GM12878 (cell line): ENCODE measurements around the gene AIG1. TPM values are rescaled to one million over a fixed set of nuclear protein-coding genes. Genes with fewer than 3 reads are reported as not detected.
A peak's percentile ranks its signal among the peaks of the same experiment; 100 is the strongest.

Experiments
- ATAC-seq: fragments of 200-7000 bp; cut with Tn5 transposase; 3 replicates; pipeline ENCODE4 v1.9.1; 2020; ENCODE audit warnings: mild to moderate bottlenecking, moderate library complexity
- BruUV-seq: library from RNA; stranded (reverse); fragments of 400-500 nt; replicated peaks from 2 replicates; lab custom pipeline; 2021; lab: Mats Ljungman, UMichigan
- CTCF ChIA-PET: fragments of 300-600 bp; sonication (Branson Sonifier 250); formaldehyde crosslinking; extraction: SDS; loops from one replicate; lab custom pipeline; 2021; ENCODE audit warnings: inconsistent platforms; lab: Yijun Ruan, JAX
- POLR2A ChIA-PET: fragments of 350-600 bp; formaldehyde crosslinking; extraction: SDS; loops from one replicate; lab custom pipeline; 2021; ENCODE audit warnings: inconsistent platforms; lab: Charles Lee
- RAD21 ChIA-PET: fragments of 300-600 bp; sonication (Branson Sonifier 250); formaldehyde crosslinking; loops from one replicate; lab custom pipeline; 2023; ENCODE audit warnings: antibody characterized with exemption; ENCODE audit not compliant: unreplicated experiment; lab: Charles Lee
- SMC1A ChIA-PET: fragments of 300-600 bp; sonication (Branson Sonifier 250); formaldehyde crosslinking; loops from one replicate; lab custom pipeline; 2023; ENCODE audit not compliant: unreplicated experiment, uncharacterized antibody; lab: Charles Lee
- DNase-seq: peaks from one replicate; pipeline ENCODE4 v3.0.0-alpha.2; 2011; ENCODE audit warnings: low read depth, low spot score
- FAIRE-seq: peaks from 3 replicates; lab custom pipeline; 2011; peaks lifted over from hg19 to GRCh38; lab: Jason Lieb, UNC
- H2AFZ ChIP-seq: 2 replicates; pipeline ENCODE4 v1.6.0; 2011; ENCODE audit warnings: low read depth, low read length, control low read depth; ENCODE audit not compliant: control insufficient read depth
- H3K27ac ChIP-seq: 2 replicates; pipeline ENCODE4 v1.5.1; 2011; ENCODE audit warnings: control low read depth; ENCODE audit not compliant: control insufficient read depth, insufficient read depth
- H3K27me3 ChIP-seq, 2 experiments: replicated peaks in 1 of 2; 2 replicates each; pipeline versions ENCODE4 v1.6.0 to v1.6.1; 2011; ENCODE audit warnings: low read length in 1 of 2; ENCODE audit not compliant: control insufficient read depth in 2 of 2, insufficient read depth in 2 of 2
- H3K36me3 ChIP-seq, 2 experiments: 2 replicates each; pipeline ENCODE4 v1.5.1; 2011; ENCODE audit warnings: low read length in 1 of 2; ENCODE audit not compliant: control insufficient read depth in 2 of 2, insufficient read depth in 2 of 2
- H3K4me1 ChIP-seq: 2 replicates; pipeline ENCODE4 v1.6.1; 2011; ENCODE audit warnings: mild to moderate bottlenecking, low read length, moderate library complexity, mixed read lengths; ENCODE audit not compliant: control insufficient read depth, insufficient read depth
- H3K4me2 ChIP-seq: 2 replicates; pipeline ENCODE4 v1.6.0; 2011; ENCODE audit warnings: control low read depth; ENCODE audit not compliant: control insufficient read depth, insufficient read depth
- H3K4me3 ChIP-seq: fragments of 200-600 bp; sonication (generic); 2 replicates; pipeline ENCODE4 v1.5.1; 2016
- H3K79me2 ChIP-seq: 2 replicates; pipeline ENCODE4 v1.6.0; 2011; ENCODE audit warnings: low read length; ENCODE audit not compliant: control insufficient read depth, insufficient read depth
- H3K9ac ChIP-seq: 2 replicates; pipeline ENCODE4 v1.8.0; 2011; ENCODE audit warnings: low read length, control low read depth, mixed read lengths; ENCODE audit not compliant: control insufficient read depth, insufficient read depth
- H3K9me3 ChIP-seq: replicated peaks from 3 replicates; pipeline ENCODE4 v1.5.1; 2011; ENCODE audit warnings: mild to moderate bottlenecking, low read length; ENCODE audit not compliant: control insufficient read depth, insufficient read depth
- H4K20me1 ChIP-seq: 2 replicates; pipeline ENCODE4 v1.6.0; 2011; ENCODE audit not compliant: control insufficient read depth, insufficient read depth
- ASH2L ChIP-seq: fragments of 300-600, 200-600 bp; sonication (generic); IDR thresholded peaks from 2 replicates; pipeline ENCODE4 v1.6.1; 2017; ENCODE audit warnings: low read depth, mild to moderate bottlenecking, borderline replicate concordance
- ATF2 ChIP-seq: IDR thresholded peaks from 2 replicates; pipeline ENCODE4 v1.6.1; 2012; ENCODE audit warnings: low read length, inconsistent platforms
- CBX5 ChIP-seq: sonication (generic); IDR thresholded peaks from 2 replicates; pipeline ENCODE4 v1.6.1; 2016; ENCODE audit warnings: low read depth, moderate library complexity, mild to moderate bottlenecking, inconsistent platforms
- CEBPB ChIP-seq, 2 experiments: fragments of 150-350 bp in 1 of 2; IDR thresholded peaks; 2 replicates each; pipeline ENCODE4 v1.6.1; 2012 to 2014; ENCODE audit warnings: low read depth in 2 of 2, low read length in 2 of 2, borderline replicate concordance in 1 of 2, inconsistent platforms in 1 of 2
- CHD4 ChIP-seq: fragments of 200-600 bp; sonication (generic); IDR thresholded peaks from 2 replicates; pipeline ENCODE4 v1.6.1; 2016; ENCODE audit warnings: mild to moderate bottlenecking
- E2F4 ChIP-seq: IDR thresholded peaks from 2 replicates; pipeline ENCODE4 v1.6.1; 2012; ENCODE audit warnings: low read depth, low read length, improper control_type of control experiment
- EED ChIP-seq: sonication (generic); IDR thresholded peaks from 2 replicates; pipeline ENCODE4 v1.6.1; 2016; ENCODE audit warnings: antibody characterized with exemption, low read depth
- FOXM1 ChIP-seq: IDR thresholded peaks from 2 replicates; pipeline ENCODE4 v1.6.1; 2012; ENCODE audit warnings: low read depth, mild to moderate bottlenecking, inconsistent platforms, low read length, moderate library complexity
- JUNB ChIP-seq: IDR thresholded peaks from 2 replicates; pipeline ENCODE4 v1.6.1; 2016; ENCODE audit warnings: antibody characterized with exemption, mild to moderate bottlenecking
- MEF2A ChIP-seq: IDR thresholded peaks from 2 replicates; pipeline ENCODE4 v1.6.1; 2011; ENCODE audit warnings: low read depth, mild to moderate bottlenecking, low read length, moderate library complexity; ENCODE audit not compliant: insufficient read depth
- NFIC ChIP-seq: IDR thresholded peaks from 2 replicates; pipeline ENCODE4 v1.6.1; 2012; ENCODE audit warnings: low read depth, mild to moderate bottlenecking, inconsistent platforms, low read length, moderate library complexity
- NKRF ChIP-seq: fragments of 450-650 bp; conservative IDR thresholded peaks from 2 replicates; pipeline ENCODE4 v1.6.1; 2017; ENCODE audit warnings: mild to moderate bottlenecking, moderate library complexity
- NR2F1 ChIP-seq: fragments of 450-650 bp; conservative IDR thresholded peaks from 2 replicates; pipeline ENCODE4 v1.6.1; 2017; ENCODE audit warnings: mild to moderate bottlenecking
- YBX1 ChIP-seq: fragments of 450-650 bp; IDR thresholded peaks from 2 replicates; pipeline ENCODE4 v1.6.1; 2016; ENCODE audit warnings: antibody characterized with exemption
- YY1 ChIP-seq: IDR thresholded peaks from 2 replicates; pipeline ENCODE4 v1.6.1; 2011; ENCODE audit warnings: low read depth, mild to moderate bottlenecking, low read length
- ZSCAN29 ChIP-seq: fragments of 450-650 bp; IDR thresholded peaks from 2 replicates; pipeline ENCODE4 v1.6.1; 2017; ENCODE audit warnings: mild to moderate bottlenecking, moderate library complexity
- WGBS: methylation state at CpG from one replicate; pipeline ENCODE4 v1.1.6; 2016; ENCODE audit warnings: low lambda C conversion rate; ENCODE audit not compliant: insufficient replicate concordance, insufficient coverage; ENCODE audit errors: missing lambda C conversion rate; 5-methylcytosine and 5-hydroxymethylcytosine counted together
- in situ Hi-C: fragments of 300-500 bp; cut with MboI; formaldehyde crosslinking; loops from 9 replicates; pipeline ENCODE4 v1.14.3; 2018; ENCODE audit warnings: mixed read lengths
- intact Hi-C: fragments of 100-400 bp; cut with micrococcal nuclease; formaldehyde crosslinking; loops from one replicate; pipeline ENCODE4 v1.14.2; 2022; ENCODE audit not compliant: unreplicated experiment
- polyA plus RNA-seq, 11 experiments: library from polyadenylated mRNA; depleted of rRNA in 4 of 11; unstranded in 6 of 11; stranded (reverse) in 5 of 11; fragments of >200 nt; fragmentation: Nextera tagmentation in 4 of 11; fragmentation: Illumina TruSeq in 1 of 11; extraction: Ambion mirVana in 4 of 11; extraction: Trizol in 1 of 11; gene quantifications; 1 replicate in 1 of 11; 2 replicates in 10 of 11; pipeline versions ENCODE4 v1.2.1 to v1.2.3, GENCODE V29; 2011 to 2016; ENCODE audit warnings: inconsistent platforms in 2 of 11, missing spikeins in 2 of 11, low read depth in 1 of 11
- total RNA-seq, 4 experiments: library from RNA; depleted of rRNA in 3 of 4; stranded (reverse); fragments of >200 nt in 3 of 4; fragmentation: Illumina TruSeq in 1 of 4; extraction: Trizol in 1 of 4; gene quantifications; 2 replicates each; pipeline versions ENCODE4 v1.2.1 to v1.2.3, GENCODE V29; 2013 to 2021

AIG1 gene
- total and polyA plus RNA-seq, 10 of the 15 experiments (the other 5 are each of a cell fraction or from before 2014, with no cell fraction given) = 27.0 to 74.5 (median 36.4) TPM

- TF ChIP-seq CHD4 = no peak
- TF ChIP-seq E2F4 = no peak
- TF ChIP-seq MEF2A = no peak
These were observed 313.3 kb downstream of the AIG1 start (continued) for GRCh38 chr6:143374014-143374413.

- H3K27ac ChIP-seq = peak overlapping the region; percentile 26
- no peak overlapping the region for H3K9ac ChIP-seq
- H3K4me2 ChIP-seq = 0 out of 2 replicates have a peak overlapping the region, but pooled peaks have one; percentile 28
- in situ Hi-C loops (no loop called here), intact Hi-C loops (no loop called here)
- H3K79me2 ChIP-seq = no peaks in the 10 kb centered on the region
- BruUV-seq = no TSS peak
- no peaks in the 10 kb centered on the region for H4K20me1 ChIP-seq
- WGBS = 22% methylated on average over 5 of the region's 5 CpGs
- DNase-seq (no peak), FAIRE-seq (peak; percentile 31), ATAC-seq (peak; percentile 57)
- H3K4me1 ChIP-seq = peaks cover 16% of the 10 kb centered on the region; the same call in 1 of the 2 replicates
- no peak overlapping the region for H2AFZ ChIP-seq
- ChIA-PET POLR2A (no interaction called here), RAD21 (no interaction called here), SMC1A (interaction anchor here (0.8 to 1.6 kb wide), 3 partner anchors 41 to 74 kb away, joined by 3 to 4 read pairs (median 3); no protein-coding TSS in a partner anchor), CTCF (interaction anchor here (0.6 to 1.8 kb wide), 4 partner anchors 13 to 814 kb away, joined by 3 to 6 read pairs (median 4); no protein-coding TSS in a partner anchor)
- peaks cover 7% of the 10 kb centered on the region; the same call in 2 of the 3 replicates for H3K9me3 ChIP-seq
- no peaks in the 10 kb centered on the region for H3K27me3 ChIP-seq
- no peak overlapping the region for H3K4me3 ChIP-seq
- H3K36me3 ChIP-seq = no peaks in the 10 kb centered on the region
- TF ChIP-seq YBX1 (no peak), ZSCAN29 (no peak), JUNB (peak; percentile 70), NFIC (peak; percentile 63; the same call in 1 of the 2 replicates), MEF2A (0 out of 2 replicates have a peak, but pooled peaks have one; percentile 25), EED (peak; percentile 62), YY1 (no peak), CEBPB (IDR thresholded peaks at IDR 0.05; ENCODE audit: borderline replicate concordance in 1 of 2, low read depth in 2 of 2, low read length in 2 of 2) (no peak), FOXM1 (peak; percentile 29; the same call in 1 of the 2 replicates), CBX5 (no peak), ATF2 (peak; percentile 57; the same call in 1 of the 2 replicates), ASH2L (no peak), NR2F1 (no peak), NKRF (no peak)
These were observed 314.4 kb downstream of the AIG1 start for GRCh38 chr6:143375022-143375585.
